H1 (cell line): ENCODE measurements around the gene PCAT7.

Experiments used
- CREB1 ChIP-seq: IDR thresholded peaks from 2 replicates; pipeline ENCODE4 v1.6.1; 2012; ENCODE audit warnings: inconsistent platforms
- CTBP2 ChIP-seq: IDR thresholded peaks from 2 replicates; pipeline ENCODE4 v1.7.0; 2011; ENCODE audit warnings: borderline replicate concordance, mild to moderate bottlenecking, moderate library complexity, mixed read lengths, low read length; ENCODE audit not compliant: insufficient read depth, insufficient read length
- EP300 ChIP-seq, 2 experiments: IDR thresholded peaks; 1 replicate in 1 of 2; 2 replicates in 1 of 2; pipeline ENCODE4 v1.6.1; 2011 to 2012; ENCODE audit warnings: low read depth in 2 of 2, low read length in 2 of 2, mild to moderate bottlenecking in 2 of 2, borderline replicate concordance in 1 of 2, inconsistent platforms in 1 of 2, moderate library complexity in 1 of 2
- JUND ChIP-seq: IDR thresholded peaks from 2 replicates; pipeline ENCODE4 v1.6.1; 2011; ENCODE audit warnings: mild to moderate bottlenecking, improper control_type of control experiment, low read length
- KDM1A ChIP-seq: fragments of 200-600, 300-600 bp; sonication (generic); IDR thresholded peaks from 2 replicates; pipeline ENCODE4 v1.7.1; 2016; ENCODE audit warnings: mild to moderate bottlenecking, low read length, borderline replicate concordance
- POLR2A ChIP-seq, 2 experiments: IDR thresholded peaks; 1 replicate in 1 of 2; 2 replicates in 1 of 2; pipeline ENCODE4 v1.6.1; 2011; ENCODE audit warnings: low read depth in 2 of 2, low read length in 2 of 2, mild to moderate bottlenecking in 2 of 2; ENCODE audit errors: control extremely low read depth in 1 of 2
- POLR2AphosphoS5 ChIP-seq: IDR thresholded peaks from 2 replicates; pipeline ENCODE4 v1.6.1; 2011; ENCODE audit warnings: low read depth, low read length
- SAP30 ChIP-seq: fragments of 300-600 bp; sonication (generic); IDR thresholded peaks from 2 replicates; pipeline ENCODE4 v1.7.1; 2012; ENCODE audit warnings: low read length, moderate library complexity, mild to moderate bottlenecking, inconsistent platforms; ENCODE audit not compliant: insufficient read depth, insufficient replicate concordance
- TAF1 ChIP-seq: IDR thresholded peaks from 2 replicates; pipeline ENCODE4 v1.6.1; 2011; ENCODE audit warnings: mild to moderate bottlenecking, low read depth, low read length
- TAF7 ChIP-seq: optimal IDR thresholded peaks from 2 replicates; pipeline ENCODE3; 2011; ENCODE audit warnings: low read depth, mild to moderate bottlenecking, inconsistent platforms, low read length, moderate library complexity, borderline replicate concordance
- USF2 ChIP-seq: IDR thresholded peaks from 2 replicates; pipeline ENCODE4 v1.6.1; 2011; ENCODE audit warnings: low read length, improper control_type of control experiment
- TF ChIP-seq, protein P1 (sequence below), 3 experiments: IDR thresholded peaks; 1 replicate in 2 of 3; 2 replicates in 1 of 3; pipeline versions ENCODE4 v1.5.1 to v1.6.1; 2011; ENCODE audit warnings: low read length in 3 of 3, mild to moderate bottlenecking in 3 of 3, inconsistent platforms in 2 of 3, low read depth in 1 of 3, moderate library complexity in 1 of 3; ENCODE audit not compliant: insufficient read depth in 1 of 3; ENCODE audit errors: control extremely low read depth in 1 of 3
- TF ChIP-seq, protein P2 (sequence below): IDR thresholded peaks from 2 replicates; pipeline ENCODE4 v1.6.1; 2012; ENCODE audit warnings: low read length, inconsistent platforms
- TF ChIP-seq, protein P3 (sequence below): IDR thresholded peaks from 2 replicates; pipeline ENCODE4 v1.6.1; 2011; ENCODE audit warnings: low read depth, mild to moderate bottlenecking, low read length; ENCODE audit not compliant: insufficient read depth

- TF ChIP-seq, protein P1, sequence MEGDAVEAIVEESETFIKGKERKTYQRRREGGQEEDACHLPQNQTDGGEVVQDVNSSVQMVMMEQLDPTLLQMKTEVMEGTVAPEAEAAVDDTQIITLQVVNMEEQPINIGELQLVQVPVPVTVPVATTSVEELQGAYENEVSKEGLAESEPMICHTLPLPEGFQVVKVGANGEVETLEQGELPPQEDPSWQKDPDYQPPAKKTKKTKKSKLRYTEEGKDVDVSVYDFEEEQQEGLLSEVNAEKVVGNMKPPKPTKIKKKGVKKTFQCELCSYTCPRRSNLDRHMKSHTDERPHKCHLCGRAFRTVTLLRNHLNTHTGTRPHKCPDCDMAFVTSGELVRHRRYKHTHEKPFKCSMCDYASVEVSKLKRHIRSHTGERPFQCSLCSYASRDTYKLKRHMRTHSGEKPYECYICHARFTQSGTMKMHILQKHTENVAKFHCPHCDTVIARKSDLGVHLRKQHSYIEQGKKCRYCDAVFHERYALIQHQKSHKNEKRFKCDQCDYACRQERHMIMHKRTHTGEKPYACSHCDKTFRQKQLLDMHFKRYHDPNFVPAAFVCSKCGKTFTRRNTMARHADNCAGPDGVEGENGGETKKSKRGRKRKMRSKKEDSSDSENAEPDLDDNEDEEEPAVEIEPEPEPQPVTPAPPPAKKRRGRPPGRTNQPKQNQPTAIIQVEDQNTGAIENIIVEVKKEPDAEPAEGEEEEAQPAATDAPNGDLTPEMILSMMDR (IDR thresholded peaks at IDR 0.05; ENCODE audit: control extremely low read depth in 1 of 3, insufficient read depth in 1 of 3, low read depth in 1 of 3, low read length in 3 of 3): no peak
- TF ChIP-seq JUND (no peak), POLR2A (IDR thresholded peaks at IDR 0.05; ENCODE audit: control extremely low read depth in 1 of 2, low read depth in 2 of 2, low read length in 2 of 2) (no peak), EP300 (IDR thresholded peaks at IDR 0.05; ENCODE audit: borderline replicate concordance in 1 of 2, low read depth in 2 of 2, low read length in 2 of 2) (no peak), CTBP2 (no peak), TAF7 (no peak), KDM1A (no peak), POLR2AphosphoS5 (no peak), SAP30 (no peak), CREB1 (no peak), TAF1 (no peak), USF2 (no peak)
- TF ChIP-seq, protein P2, sequence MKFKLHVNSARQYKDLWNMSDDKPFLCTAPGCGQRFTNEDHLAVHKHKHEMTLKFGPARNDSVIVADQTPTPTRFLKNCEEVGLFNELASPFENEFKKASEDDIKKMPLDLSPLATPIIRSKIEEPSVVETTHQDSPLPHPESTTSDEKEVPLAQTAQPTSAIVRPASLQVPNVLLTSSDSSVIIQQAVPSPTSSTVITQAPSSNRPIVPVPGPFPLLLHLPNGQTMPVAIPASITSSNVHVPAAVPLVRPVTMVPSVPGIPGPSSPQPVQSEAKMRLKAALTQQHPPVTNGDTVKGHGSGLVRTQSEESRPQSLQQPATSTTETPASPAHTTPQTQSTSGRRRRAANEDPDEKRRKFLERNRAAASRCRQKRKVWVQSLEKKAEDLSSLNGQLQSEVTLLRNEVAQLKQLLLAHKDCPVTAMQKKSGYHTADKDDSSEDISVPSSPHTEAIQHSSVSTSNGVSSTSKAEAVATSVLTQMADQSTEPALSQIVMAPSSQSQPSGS: no peak
- TF ChIP-seq, protein P3, sequence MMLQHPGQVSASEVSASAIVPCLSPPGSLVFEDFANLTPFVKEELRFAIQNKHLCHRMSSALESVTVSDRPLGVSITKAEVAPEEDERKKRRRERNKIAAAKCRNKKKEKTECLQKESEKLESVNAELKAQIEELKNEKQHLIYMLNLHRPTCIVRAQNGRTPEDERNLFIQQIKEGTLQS: no peak
Measured at GRCh38 chr9:94606646-94607422, 52.0 kb downstream of the PCAT7 start.
